ENCODE data around the gene CHCHD3.

Gene CHCHD3

DNA sequence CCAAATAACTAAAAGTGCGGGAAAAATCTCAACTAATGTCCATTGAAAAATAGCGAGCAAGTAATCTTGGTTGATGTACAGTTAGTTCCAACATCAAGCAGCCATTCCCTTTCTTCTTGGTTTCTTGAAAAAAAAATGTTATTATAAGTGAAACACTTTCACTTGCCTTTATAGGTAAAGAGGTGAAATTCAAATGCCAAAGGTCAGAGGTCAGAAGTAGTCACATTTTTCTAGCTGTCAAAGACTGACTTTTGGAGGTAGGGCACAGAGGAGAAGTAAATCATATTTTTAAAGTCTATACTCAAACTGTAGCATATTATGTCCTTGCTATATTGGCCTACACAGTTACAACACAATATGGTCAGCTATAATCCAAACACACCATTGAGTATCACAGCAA is 62.3 kb downstream of the CHCHD3 start:
- TF ChIP-seq ISL1 (CRISPR knock-in tag; IDR thresholded peaks at IDR 0.05) (no peak), PPARA (CRISPR knock-in tag; IDR thresholded peaks at IDR 0.05; ENCODE audit: borderline replicate concordance) (no peak), TOX (CRISPR knock-in tag; IDR thresholded peaks at IDR 0.05; ENCODE audit: borderline replicate concordance) (no peak), TCF4 (CRISPR knock-in tag; IDR thresholded peaks at IDR 0.05; ENCODE audit: borderline replicate concordance) (no peak), ARNTL (CRISPR knock-in tag; IDR thresholded peaks at IDR 0.05; ENCODE audit: borderline replicate concordance, low read depth) (no peak), SNAI2 (CRISPR knock-in tag; IDR thresholded peaks at IDR 0.05) (no peak)

DNA sequence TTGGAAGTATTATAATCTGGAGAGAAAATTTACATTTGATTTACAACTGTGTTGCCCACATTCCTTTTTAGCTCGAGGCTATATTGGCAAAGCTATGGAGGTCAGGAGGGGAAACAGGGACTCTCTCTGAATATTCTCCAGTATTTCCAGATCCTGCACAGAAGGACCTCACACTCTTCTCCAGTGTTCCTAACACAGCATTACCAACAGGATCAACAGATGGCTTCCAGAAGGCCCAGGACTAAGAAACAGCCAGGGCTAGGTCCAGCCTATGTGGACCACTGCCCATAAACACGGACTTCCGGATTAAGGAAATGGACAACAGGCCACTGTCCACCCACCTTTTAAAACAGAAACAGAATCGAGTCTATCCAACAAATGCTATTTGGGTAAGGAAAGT is 65.3 kb downstream of the CHCHD3 start:
- TF ChIP-seq RARB (CRISPR knock-in tag; IDR thresholded peaks at IDR 0.05): no peak
- no peak for TF ChIP-seq ZNF565 (CRISPR knock-in tag; conservative IDR thresholded peaks at IDR 0.05; ENCODE audit: low read depth)
- no peak for TF ChIP-seq TCF4 (CRISPR knock-in tag; IDR thresholded peaks at IDR 0.05; ENCODE audit: borderline replicate concordance)
- no peak for TF ChIP-seq PPARA (CRISPR knock-in tag; IDR thresholded peaks at IDR 0.05; ENCODE audit: borderline replicate concordance)
- TF ChIP-seq CSDC2 (CRISPR knock-in tag; IDR thresholded peaks at IDR 0.05): no peak
- TF ChIP-seq, protein P1, sequence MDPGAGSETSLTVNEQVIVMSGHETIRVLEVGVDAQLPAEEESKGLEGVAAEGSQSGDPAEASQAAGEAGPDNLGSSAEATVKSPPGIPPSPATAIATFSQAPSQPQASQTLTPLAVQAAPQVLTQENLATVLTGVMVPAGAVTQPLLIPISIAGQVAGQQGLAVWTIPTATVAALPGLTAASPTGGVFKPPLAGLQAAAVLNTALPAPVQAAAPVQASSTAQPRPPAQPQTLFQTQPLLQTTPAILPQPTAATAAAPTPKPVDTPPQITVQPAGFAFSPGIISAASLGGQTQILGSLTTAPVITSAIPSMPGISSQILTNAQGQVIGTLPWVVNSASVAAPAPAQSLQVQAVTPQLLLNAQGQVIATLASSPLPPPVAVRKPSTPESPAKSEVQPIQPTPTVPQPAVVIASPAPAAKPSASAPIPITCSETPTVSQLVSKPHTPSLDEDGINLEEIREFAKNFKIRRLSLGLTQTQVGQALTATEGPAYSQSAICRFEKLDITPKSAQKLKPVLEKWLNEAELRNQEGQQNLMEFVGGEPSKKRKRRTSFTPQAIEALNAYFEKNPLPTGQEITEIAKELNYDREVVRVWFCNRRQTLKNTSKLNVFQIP (CRISPR knock-in tag; IDR thresholded peaks at IDR 0.05; ENCODE audit: borderline replicate concordance, low read depth): no peak
- TF ChIP-seq ISL1 (CRISPR knock-in tag; IDR thresholded peaks at IDR 0.05): no peak
- no peak for TF ChIP-seq ZC3H10 (CRISPR knock-in tag; IDR thresholded peaks at IDR 0.05)
- no peak for TF ChIP-seq ZFP30 (CRISPR knock-in tag; IDR thresholded peaks at IDR 0.05)
- TF ChIP-seq SNAI2 (CRISPR knock-in tag; IDR thresholded peaks at IDR 0.05): no peak
- no peak for TF ChIP-seq ZNF8 (CRISPR knock-in tag; IDR thresholded peaks at IDR 0.05)
- TF ChIP-seq ZFP3 (CRISPR knock-in tag; IDR thresholded peaks at IDR 0.05): no peak
- TF ChIP-seq, protein P2, sequence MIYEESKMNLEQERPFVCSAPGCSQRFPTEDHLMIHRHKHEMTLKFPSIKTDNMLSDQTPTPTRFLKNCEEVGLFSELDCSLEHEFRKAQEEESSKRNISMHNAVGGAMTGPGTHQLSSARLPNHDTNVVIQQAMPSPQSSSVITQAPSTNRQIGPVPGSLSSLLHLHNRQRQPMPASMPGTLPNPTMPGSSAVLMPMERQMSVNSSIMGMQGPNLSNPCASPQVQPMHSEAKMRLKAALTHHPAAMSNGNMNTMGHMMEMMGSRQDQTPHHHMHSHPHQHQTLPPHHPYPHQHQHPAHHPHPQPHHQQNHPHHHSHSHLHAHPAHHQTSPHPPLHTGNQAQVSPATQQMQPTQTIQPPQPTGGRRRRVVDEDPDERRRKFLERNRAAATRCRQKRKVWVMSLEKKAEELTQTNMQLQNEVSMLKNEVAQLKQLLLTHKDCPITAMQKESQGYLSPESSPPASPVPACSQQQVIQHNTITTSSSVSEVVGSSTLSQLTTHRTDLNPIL (CRISPR knock-in tag; IDR thresholded peaks at IDR 0.05; ENCODE audit: low read depth): no peak
- TF ChIP-seq TOX (CRISPR knock-in tag; IDR thresholded peaks at IDR 0.05; ENCODE audit: borderline replicate concordance): no peak
- no peak for TF ChIP-seq GLIS3 (CRISPR knock-in tag; IDR thresholded peaks at IDR 0.05)
- TF ChIP-seq, protein P3, sequence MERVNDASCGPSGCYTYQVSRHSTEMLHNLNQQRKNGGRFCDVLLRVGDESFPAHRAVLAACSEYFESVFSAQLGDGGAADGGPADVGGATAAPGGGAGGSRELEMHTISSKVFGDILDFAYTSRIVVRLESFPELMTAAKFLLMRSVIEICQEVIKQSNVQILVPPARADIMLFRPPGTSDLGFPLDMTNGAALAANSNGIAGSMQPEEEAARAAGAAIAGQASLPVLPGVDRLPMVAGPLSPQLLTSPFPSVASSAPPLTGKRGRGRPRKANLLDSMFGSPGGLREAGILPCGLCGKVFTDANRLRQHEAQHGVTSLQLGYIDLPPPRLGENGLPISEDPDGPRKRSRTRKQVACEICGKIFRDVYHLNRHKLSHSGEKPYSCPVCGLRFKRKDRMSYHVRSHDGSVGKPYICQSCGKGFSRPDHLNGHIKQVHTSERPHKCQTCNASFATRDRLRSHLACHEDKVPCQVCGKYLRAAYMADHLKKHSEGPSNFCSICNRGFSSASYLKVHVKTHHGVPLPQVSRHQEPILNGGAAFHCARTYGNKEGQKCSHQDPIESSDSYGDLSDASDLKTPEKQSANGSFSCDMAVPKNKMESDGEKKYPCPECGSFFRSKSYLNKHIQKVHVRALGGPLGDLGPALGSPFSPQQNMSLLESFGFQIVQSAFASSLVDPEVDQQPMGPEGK (CRISPR knock-in tag; IDR thresholded peaks at IDR 0.05; ENCODE audit: borderline replicate concordance): no peak
- ATAC-seq: no peak

More for the DNA sequence above, 62.3 kb downstream of the CHCHD3 start:
- no peak for ATAC-seq

DNA sequence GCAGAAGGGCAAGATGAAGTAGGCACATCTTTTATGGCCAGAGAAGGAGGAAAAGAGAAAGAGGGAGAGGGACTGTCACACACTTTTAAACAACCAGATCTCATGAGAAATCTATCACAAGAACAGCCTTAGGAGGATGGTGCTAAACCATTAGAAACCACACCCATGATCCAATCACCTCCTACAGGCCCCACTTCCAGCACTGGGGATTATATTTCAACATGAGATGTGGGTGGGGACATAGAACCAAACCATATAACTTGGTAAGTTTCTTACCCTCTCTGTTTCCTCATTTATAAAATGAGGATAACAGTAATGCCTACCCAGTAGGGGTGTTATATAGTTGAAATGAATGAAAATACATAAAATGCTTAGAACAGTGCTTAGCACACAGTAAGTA is 66.0 kb downstream of the CHCHD3 start:
- TF ChIP-seq ARNTL (CRISPR knock-in tag; IDR thresholded peaks at IDR 0.05; ENCODE audit: borderline replicate concordance, low read depth) (no peak), ZFP30 (CRISPR knock-in tag; IDR thresholded peaks at IDR 0.05) (no peak), GLIS3 (CRISPR knock-in tag; IDR thresholded peaks at IDR 0.05) (no peak), SNAI2 (CRISPR knock-in tag; IDR thresholded peaks at IDR 0.05) (no peak), TCF4 (CRISPR knock-in tag; IDR thresholded peaks at IDR 0.05; ENCODE audit: borderline replicate concordance) (no peak)
- no peak for ATAC-seq

DNA sequence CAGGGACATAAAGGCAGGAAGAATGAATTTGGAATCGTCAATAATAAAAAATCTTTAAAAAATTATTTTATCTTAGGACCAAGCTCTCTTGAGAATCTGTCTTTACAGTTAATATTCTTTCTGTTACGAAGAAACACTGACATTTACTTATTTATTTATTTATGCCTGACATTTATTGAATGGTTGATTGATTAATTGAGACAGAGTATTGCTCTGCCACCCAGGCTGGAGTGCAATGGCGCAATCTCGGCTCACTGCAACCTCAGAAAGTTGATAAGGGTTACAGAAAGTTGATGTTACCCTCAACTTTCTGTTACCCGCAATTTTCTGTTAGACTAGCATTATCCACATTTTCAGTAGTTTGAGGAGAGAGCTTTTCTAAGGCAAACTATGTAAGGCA is 70.1 kb downstream of the CHCHD3 start:
- no peak for ATAC-seq
- TF ChIP-seq ZC3H10 (CRISPR knock-in tag; IDR thresholded peaks at IDR 0.05) (no peak), ZNF565 (CRISPR knock-in tag; conservative IDR thresholded peaks at IDR 0.05; ENCODE audit: low read depth) (no peak), PPARA (CRISPR knock-in tag; IDR thresholded peaks at IDR 0.05; ENCODE audit: borderline replicate concordance) (no peak), OSR1 (CRISPR knock-in tag; IDR thresholded peaks at IDR 0.05) (no peak), SNAI2 (CRISPR knock-in tag; IDR thresholded peaks at IDR 0.05) (no peak), ZFP30 (CRISPR knock-in tag; IDR thresholded peaks at IDR 0.05) (no peak), TCF4 (CRISPR knock-in tag; IDR thresholded peaks at IDR 0.05; ENCODE audit: borderline replicate concordance) (no peak), ZNF70 (CRISPR knock-in tag; IDR thresholded peaks at IDR 0.05) (no peak), CSDC2 (CRISPR knock-in tag; IDR thresholded peaks at IDR 0.05) (no peak), ARNTL (CRISPR knock-in tag; IDR thresholded peaks at IDR 0.05; ENCODE audit: borderline replicate concordance, low read depth) (no peak)
- TF ChIP-seq, protein P2 (CRISPR knock-in tag; IDR thresholded peaks at IDR 0.05; ENCODE audit: low read depth): no peak
- TF ChIP-seq, protein P4, sequence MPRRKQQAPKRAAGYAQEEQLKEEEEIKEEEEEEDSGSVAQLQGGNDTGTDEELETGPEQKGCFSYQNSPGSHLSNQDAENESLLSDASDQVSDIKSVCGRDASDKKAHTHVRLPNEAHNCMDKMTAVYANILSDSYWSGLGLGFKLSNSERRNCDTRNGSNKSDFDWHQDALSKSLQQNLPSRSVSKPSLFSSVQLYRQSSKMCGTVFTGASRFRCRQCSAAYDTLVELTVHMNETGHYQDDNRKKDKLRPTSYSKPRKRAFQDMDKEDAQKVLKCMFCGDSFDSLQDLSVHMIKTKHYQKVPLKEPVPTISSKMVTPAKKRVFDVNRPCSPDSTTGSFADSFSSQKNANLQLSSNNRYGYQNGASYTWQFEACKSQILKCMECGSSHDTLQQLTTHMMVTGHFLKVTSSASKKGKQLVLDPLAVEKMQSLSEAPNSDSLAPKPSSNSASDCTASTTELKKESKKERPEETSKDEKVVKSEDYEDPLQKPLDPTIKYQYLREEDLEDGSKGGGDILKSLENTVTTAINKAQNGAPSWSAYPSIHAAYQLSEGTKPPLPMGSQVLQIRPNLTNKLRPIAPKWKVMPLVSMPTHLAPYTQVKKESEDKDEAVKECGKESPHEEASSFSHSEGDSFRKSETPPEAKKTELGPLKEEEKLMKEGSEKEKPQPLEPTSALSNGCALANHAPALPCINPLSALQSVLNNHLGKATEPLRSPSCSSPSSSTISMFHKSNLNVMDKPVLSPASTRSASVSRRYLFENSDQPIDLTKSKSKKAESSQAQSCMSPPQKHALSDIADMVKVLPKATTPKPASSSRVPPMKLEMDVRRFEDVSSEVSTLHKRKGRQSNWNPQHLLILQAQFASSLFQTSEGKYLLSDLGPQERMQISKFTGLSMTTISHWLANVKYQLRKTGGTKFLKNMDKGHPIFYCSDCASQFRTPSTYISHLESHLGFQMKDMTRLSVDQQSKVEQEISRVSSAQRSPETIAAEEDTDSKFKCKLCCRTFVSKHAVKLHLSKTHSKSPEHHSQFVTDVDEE (CRISPR knock-in tag; IDR thresholded peaks at IDR 0.05): no peak
- TF ChIP-seq, protein P3 (CRISPR knock-in tag; IDR thresholded peaks at IDR 0.05; ENCODE audit: borderline replicate concordance): no peak
- TF ChIP-seq, protein P1 (CRISPR knock-in tag; IDR thresholded peaks at IDR 0.05; ENCODE audit: borderline replicate concordance, low read depth): no peak

All from SK-N-SH treated with all-trans-retinoic acid at 6 μM for 48 hours (cell line).